ENCODE measurements around the gene UBE3C. TPM values are rescaled to one million over a fixed set of nuclear protein-coding genes. Genes with fewer than 3 reads are reported as not detected.

The UBE3C gene
- polyA plus RNA-seq, 1 donor from 2014 or later: 39.0 TPM

DNA sequence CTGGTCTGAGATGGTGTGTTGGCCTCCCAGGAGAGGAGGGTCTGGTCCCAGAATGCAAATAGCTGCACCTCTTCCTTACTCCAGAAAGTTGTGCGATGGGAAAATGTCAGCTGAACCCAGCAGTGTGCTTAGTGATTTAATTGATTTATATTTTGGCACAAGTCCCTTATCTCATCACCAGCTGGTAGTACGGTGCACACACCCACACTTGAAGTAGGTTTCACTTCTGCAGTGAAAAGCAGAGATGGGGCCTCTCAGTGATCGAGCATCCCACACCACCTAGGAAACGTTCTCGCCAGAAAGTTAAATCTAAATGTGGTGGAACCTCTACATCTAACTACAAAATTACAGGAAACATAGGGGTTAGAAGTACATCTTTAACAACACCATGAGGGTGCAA is 80.4 kb downstream of the UBE3C start:
- Histone ChIP-seq H3F3A (ENCODE audit: insufficient read depth, low read length, poor library complexity, severe bottlenecking) (no peaks in the 10 kb centered on the region), H3K9ac (ENCODE audit: low read length) (no peak overlapping the region)
- TF ChIP-seq EZH2 (IDR thresholded peaks at IDR 0.05; ENCODE audit: borderline replicate concordance, insufficient read depth, low read length, poor library complexity, severe bottlenecking) (no peak), TAF1 (IDR thresholded peaks at IDR 0.05; ENCODE audit: low read depth) (no peak), RAD21 (conservative IDR thresholded peaks at IDR 0.05) (no peak), EP300 (conservative IDR thresholded peaks at IDR 0.05; ENCODE audit: poor library complexity, severe bottlenecking) (no peak), SMC3 (conservative IDR thresholded peaks at IDR 0.05; ENCODE audit: poor library complexity) (no peak), POLR2AphosphoS5 (IDR thresholded peaks at IDR 0.05) (no peak), MXI1 (conservative IDR thresholded peaks at IDR 0.05; ENCODE audit: poor library complexity, severe bottlenecking) (no peak)
- TF ChIP-seq, protein P1, sequence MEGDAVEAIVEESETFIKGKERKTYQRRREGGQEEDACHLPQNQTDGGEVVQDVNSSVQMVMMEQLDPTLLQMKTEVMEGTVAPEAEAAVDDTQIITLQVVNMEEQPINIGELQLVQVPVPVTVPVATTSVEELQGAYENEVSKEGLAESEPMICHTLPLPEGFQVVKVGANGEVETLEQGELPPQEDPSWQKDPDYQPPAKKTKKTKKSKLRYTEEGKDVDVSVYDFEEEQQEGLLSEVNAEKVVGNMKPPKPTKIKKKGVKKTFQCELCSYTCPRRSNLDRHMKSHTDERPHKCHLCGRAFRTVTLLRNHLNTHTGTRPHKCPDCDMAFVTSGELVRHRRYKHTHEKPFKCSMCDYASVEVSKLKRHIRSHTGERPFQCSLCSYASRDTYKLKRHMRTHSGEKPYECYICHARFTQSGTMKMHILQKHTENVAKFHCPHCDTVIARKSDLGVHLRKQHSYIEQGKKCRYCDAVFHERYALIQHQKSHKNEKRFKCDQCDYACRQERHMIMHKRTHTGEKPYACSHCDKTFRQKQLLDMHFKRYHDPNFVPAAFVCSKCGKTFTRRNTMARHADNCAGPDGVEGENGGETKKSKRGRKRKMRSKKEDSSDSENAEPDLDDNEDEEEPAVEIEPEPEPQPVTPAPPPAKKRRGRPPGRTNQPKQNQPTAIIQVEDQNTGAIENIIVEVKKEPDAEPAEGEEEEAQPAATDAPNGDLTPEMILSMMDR (IDR thresholded peaks at IDR 0.05; ENCODE audit: poor library complexity, severe bottlenecking): no peak
- TF ChIP-seq, protein P2, sequence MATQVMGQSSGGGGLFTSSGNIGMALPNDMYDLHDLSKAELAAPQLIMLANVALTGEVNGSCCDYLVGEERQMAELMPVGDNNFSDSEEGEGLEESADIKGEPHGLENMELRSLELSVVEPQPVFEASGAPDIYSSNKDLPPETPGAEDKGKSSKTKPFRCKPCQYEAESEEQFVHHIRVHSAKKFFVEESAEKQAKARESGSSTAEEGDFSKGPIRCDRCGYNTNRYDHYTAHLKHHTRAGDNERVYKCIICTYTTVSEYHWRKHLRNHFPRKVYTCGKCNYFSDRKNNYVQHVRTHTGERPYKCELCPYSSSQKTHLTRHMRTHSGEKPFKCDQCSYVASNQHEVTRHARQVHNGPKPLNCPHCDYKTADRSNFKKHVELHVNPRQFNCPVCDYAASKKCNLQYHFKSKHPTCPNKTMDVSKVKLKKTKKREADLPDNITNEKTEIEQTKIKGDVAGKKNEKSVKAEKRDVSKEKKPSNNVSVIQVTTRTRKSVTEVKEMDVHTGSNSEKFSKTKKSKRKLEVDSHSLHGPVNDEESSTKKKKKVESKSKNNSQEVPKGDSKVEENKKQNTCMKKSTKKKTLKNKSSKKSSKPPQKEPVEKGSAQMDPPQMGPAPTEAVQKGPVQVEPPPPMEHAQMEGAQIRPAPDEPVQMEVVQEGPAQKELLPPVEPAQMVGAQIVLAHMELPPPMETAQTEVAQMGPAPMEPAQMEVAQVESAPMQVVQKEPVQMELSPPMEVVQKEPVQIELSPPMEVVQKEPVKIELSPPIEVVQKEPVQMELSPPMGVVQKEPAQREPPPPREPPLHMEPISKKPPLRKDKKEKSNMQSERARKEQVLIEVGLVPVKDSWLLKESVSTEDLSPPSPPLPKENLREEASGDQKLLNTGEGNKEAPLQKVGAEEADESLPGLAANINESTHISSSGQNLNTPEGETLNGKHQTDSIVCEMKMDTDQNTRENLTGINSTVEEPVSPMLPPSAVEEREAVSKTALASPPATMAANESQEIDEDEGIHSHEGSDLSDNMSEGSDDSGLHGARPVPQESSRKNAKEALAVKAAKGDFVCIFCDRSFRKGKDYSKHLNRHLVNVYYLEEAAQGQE (IDR thresholded peaks at IDR 0.05; ENCODE audit: borderline replicate concordance): no peak

DNA sequence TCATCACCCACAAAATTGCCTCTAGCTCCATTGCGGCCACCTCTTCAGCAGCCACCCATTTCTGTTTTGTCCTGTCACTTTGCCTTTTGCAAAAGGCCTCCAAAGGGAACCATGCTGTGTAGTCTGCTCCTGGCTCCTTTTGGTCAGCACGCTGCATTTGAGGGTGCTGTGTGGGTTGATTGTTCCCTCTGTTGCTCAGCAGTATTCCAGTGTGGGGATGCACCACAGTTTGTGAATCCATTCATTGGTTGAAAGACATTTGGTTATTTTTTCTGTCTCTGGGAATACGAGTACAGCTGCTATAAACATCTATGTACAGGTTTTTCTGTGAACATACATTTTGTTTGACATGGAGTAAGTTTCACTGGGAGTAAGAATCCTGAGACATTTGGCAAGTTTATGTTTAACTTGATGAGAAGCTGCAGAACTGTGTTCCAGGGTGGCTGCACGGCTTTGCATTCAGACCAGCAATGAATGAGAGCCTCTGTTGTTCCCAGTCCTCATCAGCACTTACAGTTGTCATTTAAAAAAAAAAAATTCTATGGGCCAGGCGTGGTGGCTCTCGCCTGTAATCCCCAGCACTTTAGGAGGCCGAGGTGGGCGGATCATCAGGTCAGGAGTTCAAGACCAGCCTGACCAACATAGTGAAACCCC is 82.3 kb downstream of the UBE3C start:
- Histone ChIP-seq H3K36me3 (ENCODE audit: insufficient read depth, low read length) (peaks cover 3% of the 10 kb centered on the region), H3K27ac (ENCODE audit: low read length) (no peak overlapping the region)

More for the DNA sequence above, 80.4 kb downstream of the UBE3C start:
- Histone ChIP-seq H2AFZ (ENCODE audit: low read depth, low read length) (no peak overlapping the region), H3K9me3 (ENCODE audit: low read length) (no peaks in the 10 kb centered on the region), H4K20me1 (ENCODE audit: insufficient read depth) (no peaks in the 10 kb centered on the region), H3K27me3 (ENCODE audit: insufficient read depth, low read depth, low read length) (no peaks in the 10 kb centered on the region), H3K27ac (ENCODE audit: low read length) (no peak overlapping the region), H3K36me3 (ENCODE audit: insufficient read depth, low read length) (peaks cover 3% of the 10 kb centered on the region), H3K9me2 (ENCODE audit: insufficient read depth, low read length) (no peaks in the 10 kb centered on the region), H3K4me3 (ENCODE audit: low read length) (no peak overlapping the region), H3K4me2 (ENCODE audit: low read length) (no peak overlapping the region), H3K79me2 (replicated peaks; ENCODE audit: insufficient read depth, low read length) (no peaks in the 10 kb centered on the region)

More for the DNA sequence above, 82.3 kb downstream of the UBE3C start:
- Histone ChIP-seq H3K9me2 (ENCODE audit: insufficient read depth, low read length) (no peaks in the 10 kb centered on the region), H3K79me2 (replicated peaks; ENCODE audit: insufficient read depth, low read length) (no peaks in the 10 kb centered on the region), H3K4me3 (ENCODE audit: low read length) (no peak overlapping the region), H2AFZ (ENCODE audit: low read depth, low read length) (no peak overlapping the region), H4K20me1 (ENCODE audit: insufficient read depth) (no peaks in the 10 kb centered on the region), H3F3A (ENCODE audit: insufficient read depth, low read length, poor library complexity, severe bottlenecking) (no peaks in the 10 kb centered on the region), H3K9ac (ENCODE audit: low read length) (no peak overlapping the region), H3K9me3 (ENCODE audit: low read length) (no peaks in the 10 kb centered on the region), H3K27me3 (ENCODE audit: insufficient read depth, low read depth, low read length) (no peaks in the 10 kb centered on the region), H3K4me2 (ENCODE audit: low read length) (no peak overlapping the region)
- TF ChIP-seq, protein P1 (IDR thresholded peaks at IDR 0.05; ENCODE audit: poor library complexity, severe bottlenecking): no peak
- TF ChIP-seq TAF1 (IDR thresholded peaks at IDR 0.05; ENCODE audit: low read depth) (no peak), POLR2AphosphoS5 (IDR thresholded peaks at IDR 0.05) (no peak), MXI1 (conservative IDR thresholded peaks at IDR 0.05; ENCODE audit: poor library complexity, severe bottlenecking) (no peak), SMC3 (conservative IDR thresholded peaks at IDR 0.05; ENCODE audit: poor library complexity) (no peak), EZH2 (IDR thresholded peaks at IDR 0.05; ENCODE audit: borderline replicate concordance, insufficient read depth, low read length, poor library complexity, severe bottlenecking) (no peak), EP300 (conservative IDR thresholded peaks at IDR 0.05; ENCODE audit: poor library complexity, severe bottlenecking) (no peak), RAD21 (conservative IDR thresholded peaks at IDR 0.05) (no peak)
- TF ChIP-seq, protein P2 (IDR thresholded peaks at IDR 0.05; ENCODE audit: borderline replicate concordance): no peak

All from neural cell (in vitro differentiated cells).